OCI-LY7 (cell line): ENCODE results near the gene SLCO4C1. TPM values are rescaled to one million over a fixed set of nuclear protein-coding genes. Genes with fewer than 3 reads are reported as not detected.

Source experiments
- BruUV-seq: library from RNA; stranded (reverse); fragments of 400-500 nt; replicated peaks from 2 replicates; lab custom pipeline; 2021; lab: Mats Ljungman, UMichigan
- CTCF ChIA-PET: fragments of 300-600 bp; sonication (Branson Sonifier 250); formaldehyde crosslinking; loops from one replicate; lab custom pipeline; 2022; ENCODE audit warnings: antibody characterized with exemption; ENCODE audit not compliant: unreplicated experiment; lab: Charles Lee
- POLR2A ChIA-PET: fragments of 300-600 bp; sonication (Branson Sonifier 250); formaldehyde crosslinking; loops from one replicate; lab custom pipeline; 2022; ENCODE audit warnings: antibody characterized with exemption; lab: Charles Lee
- DNase-seq: peaks from one replicate; pipeline ENCODE4 v3.0.0-alpha.2; 2015; ENCODE audit warnings: low spot score
- H2AFZ ChIP-seq: fragments of 200-600 bp; sonication (generic), shearing (Covaris generic); 2 replicates; pipeline ENCODE4 v1.6.1; 2014; ENCODE audit warnings: mild to moderate bottlenecking, antibody characterized with exemption, low read length, moderate library complexity
- H3K27ac ChIP-seq: fragments of 200-600 bp; sonication (generic); 2 replicates; pipeline ENCODE4 v1.5.1; 2014; ENCODE audit warnings: mixed run types, low read depth, mild to moderate bottlenecking, moderate library complexity, low read length, inconsistent platforms; ENCODE audit not compliant: poor library complexity, severe bottlenecking
- H3K36me3 ChIP-seq: fragments of 200-600 bp; sonication (generic); 2 replicates; pipeline ENCODE4 v1.6.1; 2014; ENCODE audit warnings: mild to moderate bottlenecking, antibody characterized with exemption, low read length, moderate library complexity, mixed read lengths; ENCODE audit not compliant: insufficient read depth
- H3K4me1 ChIP-seq: fragments of 200-600 bp; sonication (generic); 2 replicates; pipeline ENCODE4 v1.5.1; 2014; ENCODE audit warnings: mild to moderate bottlenecking, low read length; ENCODE audit not compliant: insufficient read depth, poor library complexity, severe bottlenecking
- H3K4me2 ChIP-seq: fragments of 200-600 bp; sonication (generic); 2 replicates; pipeline ENCODE4 v1.6.1; 2014; ENCODE audit warnings: mild to moderate bottlenecking, low read length
- H3K4me3 ChIP-seq: fragments of 200-600 bp; sonication (generic); 2 replicates; pipeline ENCODE4 v1.5.1; 2014; ENCODE audit warnings: mild to moderate bottlenecking, low read depth, low read length; ENCODE audit not compliant: poor library complexity, severe bottlenecking
- H3K79me2 ChIP-seq: fragments of 200-600 bp; sonication (generic); 2 replicates; pipeline ENCODE4 v1.6.1; 2016; ENCODE audit warnings: low read depth, mild to moderate bottlenecking, low read length, moderate library complexity, mixed read lengths; ENCODE audit not compliant: insufficient read depth
- H3K9me2 ChIP-seq: fragments of 200-600 bp; sonication (generic); 2 replicates; pipeline ENCODE4 v1.6.1; 2016; ENCODE audit warnings: mild to moderate bottlenecking, low read length, mixed read lengths; ENCODE audit not compliant: insufficient read depth
- H3K9me3 ChIP-seq: fragments of 200-600 bp; sonication (generic); 2 replicates; pipeline ENCODE4 v1.6.1; 2014; ENCODE audit warnings: mild to moderate bottlenecking, mixed run types, low read length, mixed read lengths
- H4K20me1 ChIP-seq: fragments of 200-600 bp; sonication (generic); 2 replicates; pipeline ENCODE4 v1.6.1; 2014; ENCODE audit warnings: mild to moderate bottlenecking, antibody characterized with exemption, low read length, moderate library complexity, mixed read lengths; ENCODE audit not compliant: insufficient read depth
- EZH2phosphoT487 ChIP-seq: fragments of 200-600 bp; sonication (generic); IDR thresholded peaks from 2 replicates; pipeline ENCODE4 v1.6.1; 2018; ENCODE audit warnings: low read depth, borderline replicate concordance, mild to moderate bottlenecking, mixed run types, antibody characterized with exemption, low read length, moderate library complexity, mixed read lengths
- intact Hi-C: fragments of 100-400 bp; cut with micrococcal nuclease; formaldehyde crosslinking; loops from one replicate; pipeline ENCODE4 v1.10.0; 2022; ENCODE audit not compliant: unreplicated experiment
- total RNA-seq, 2 experiments: library from RNA; depleted of rRNA in 1 of 2; stranded (reverse); fragments of >200 nt in 1 of 2; shearing (Covaris generic) in 1 of 2; gene quantifications; 2 replicates each; pipeline ENCODE4 v1.2.3, GENCODE V29; 2014 to 2022
- TF ChIP-seq, protein P1 (sequence below): fragments of 200-600 bp; sonication (generic); conservative IDR thresholded peaks from 2 replicates; pipeline ENCODE4 v1.5.1; 2014; ENCODE audit warnings: mild to moderate bottlenecking, antibody characterized with exemption, low read length, moderate library complexity, mixed read lengths

The SLCO4C1 gene
- total RNA-seq, 2 experiments from 2014 or later: not detected

DNA sequence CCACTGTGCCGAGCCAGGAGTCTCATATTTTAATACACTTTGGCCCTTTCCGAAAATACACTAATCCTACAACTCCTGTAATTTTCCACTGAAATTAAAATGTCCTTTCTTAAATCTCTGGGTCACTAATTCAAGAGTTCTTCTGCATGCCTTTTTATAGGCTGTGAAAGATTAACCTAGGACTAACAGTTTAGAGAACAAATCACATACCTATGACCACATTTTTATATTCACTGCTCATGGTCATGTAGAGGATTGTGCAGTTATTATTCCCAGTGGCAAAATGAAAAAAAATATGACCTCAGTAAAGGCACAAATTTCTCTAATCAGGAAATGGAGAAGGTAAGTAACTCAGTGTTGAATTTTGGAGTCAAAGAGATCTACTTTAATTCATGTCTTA, 33.4 kb downstream of the SLCO4C1 start:
- Histone ChIP-seq H4K20me1 (no peaks in the 10 kb centered on the region), H3K79me2 (no peaks in the 10 kb centered on the region), H3K4me1 (no peaks in the 10 kb centered on the region), H3K27ac (no peak overlapping the region), H3K9me3 (no peaks in the 10 kb centered on the region), H2AFZ (no peak overlapping the region), H3K4me3 (no peak overlapping the region), H3K9me2 (no peaks in the 10 kb centered on the region), H3K4me2 (no peak overlapping the region), H3K36me3 (no peaks in the 10 kb centered on the region)
- CTCF ChIA-PET: no interaction called here
- BruUV-seq: no TSS peak
- intact Hi-C loops: no loop called here
- POLR2A ChIA-PET: no interaction called here
- TF ChIP-seq, protein P1, sequence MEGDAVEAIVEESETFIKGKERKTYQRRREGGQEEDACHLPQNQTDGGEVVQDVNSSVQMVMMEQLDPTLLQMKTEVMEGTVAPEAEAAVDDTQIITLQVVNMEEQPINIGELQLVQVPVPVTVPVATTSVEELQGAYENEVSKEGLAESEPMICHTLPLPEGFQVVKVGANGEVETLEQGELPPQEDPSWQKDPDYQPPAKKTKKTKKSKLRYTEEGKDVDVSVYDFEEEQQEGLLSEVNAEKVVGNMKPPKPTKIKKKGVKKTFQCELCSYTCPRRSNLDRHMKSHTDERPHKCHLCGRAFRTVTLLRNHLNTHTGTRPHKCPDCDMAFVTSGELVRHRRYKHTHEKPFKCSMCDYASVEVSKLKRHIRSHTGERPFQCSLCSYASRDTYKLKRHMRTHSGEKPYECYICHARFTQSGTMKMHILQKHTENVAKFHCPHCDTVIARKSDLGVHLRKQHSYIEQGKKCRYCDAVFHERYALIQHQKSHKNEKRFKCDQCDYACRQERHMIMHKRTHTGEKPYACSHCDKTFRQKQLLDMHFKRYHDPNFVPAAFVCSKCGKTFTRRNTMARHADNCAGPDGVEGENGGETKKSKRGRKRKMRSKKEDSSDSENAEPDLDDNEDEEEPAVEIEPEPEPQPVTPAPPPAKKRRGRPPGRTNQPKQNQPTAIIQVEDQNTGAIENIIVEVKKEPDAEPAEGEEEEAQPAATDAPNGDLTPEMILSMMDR: no peak
- TF ChIP-seq EZH2phosphoT487: no peak
- DNase-seq: no peak

DNA sequence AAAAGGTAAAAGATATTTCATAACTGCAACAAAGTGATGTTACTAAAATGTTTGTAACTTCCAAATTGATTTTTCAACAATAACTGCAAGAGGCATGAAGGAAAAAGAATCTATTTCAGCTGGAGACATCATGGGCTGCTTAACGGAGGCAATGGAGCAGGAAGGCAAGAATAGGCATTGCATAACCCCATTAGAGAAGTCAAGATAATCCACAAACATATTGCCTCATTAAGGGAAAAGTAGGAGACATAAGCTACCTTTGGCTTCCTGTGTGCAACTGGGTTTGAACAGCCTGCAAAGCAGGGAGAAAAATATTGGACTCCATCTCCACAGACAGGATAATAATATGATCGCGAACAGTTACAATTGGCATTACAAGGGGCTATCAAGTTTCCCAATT, 46.7 kb downstream of the SLCO4C1 start:
- H3K4me2 ChIP-seq: no peak overlapping the region
- H3K79me2 ChIP-seq: no peaks in the 10 kb centered on the region
- H2AFZ ChIP-seq: no peak overlapping the region
- TF ChIP-seq, protein P1: no peak
- no peak for TF ChIP-seq EZH2phosphoT487
- no peaks in the 10 kb centered on the region for H3K4me1 ChIP-seq
- H3K27ac ChIP-seq: no peak overlapping the region
- BruUV-seq: no TSS peak
- intact Hi-C loops: no loop called here
- DNase-seq: no peak
- no peaks in the 10 kb centered on the region for H4K20me1 ChIP-seq
- H3K36me3 ChIP-seq: no peaks in the 10 kb centered on the region
- ChIA-PET POLR2A (interaction anchor here (0.5 kb wide), 1 partner anchor 331 kb away, joined by 3 read pairs; no protein-coding TSS in a partner anchor), CTCF (no interaction called here)
- H3K9me3 ChIP-seq: no peaks in the 10 kb centered on the region
- no peak overlapping the region for H3K4me3 ChIP-seq
- H3K9me2 ChIP-seq: no peaks in the 10 kb centered on the region

DNA sequence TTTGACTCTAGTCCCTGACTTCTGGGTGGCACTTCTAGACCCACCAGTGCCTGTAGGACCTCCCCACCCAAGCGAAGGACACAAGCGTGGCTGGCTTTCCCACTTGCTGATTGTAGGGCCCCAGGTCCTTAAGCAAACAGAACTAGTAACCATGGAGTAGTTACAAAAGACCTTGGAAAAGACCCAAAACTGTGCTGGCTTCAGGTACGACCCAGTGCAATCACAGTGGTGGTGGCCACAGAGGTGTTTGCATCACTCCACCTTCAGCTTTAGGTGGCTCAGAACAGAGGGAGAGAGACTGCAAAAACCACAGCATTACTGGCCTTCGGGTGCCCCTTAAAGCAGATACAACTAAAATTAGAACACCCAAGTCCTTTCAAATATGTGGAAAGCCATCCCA, 52.9 kb downstream of the SLCO4C1 start:
- intact Hi-C loops: no loop called here
- Histone ChIP-seq H3K79me2 (no peaks in the 10 kb centered on the region), H3K4me1 (no peaks in the 10 kb centered on the region), H3K36me3 (no peaks in the 10 kb centered on the region), H3K4me3 (no peak overlapping the region), H4K20me1 (no peaks in the 10 kb centered on the region), H3K4me2 (no peak overlapping the region), H3K9me3 (no peaks in the 10 kb centered on the region), H2AFZ (no peak overlapping the region), H3K27ac (no peak overlapping the region), H3K9me2 (no peaks in the 10 kb centered on the region)
- TF ChIP-seq, protein P1: no peak
- no peak for TF ChIP-seq EZH2phosphoT487
- DNase-seq: no peak
- ChIA-PET POLR2A (no interaction called here), CTCF (no interaction called here)
- BruUV-seq: no TSS peak
